NCI-H2196 treated with DMSO at 0.1 percent for 48 hours (cell line): Measurements from ENCODE around the gene PPARGC1A.

Experiments
- DNase-seq: peaks from one replicate; lab custom pipeline; 2025; ENCODE audit not compliant: unreplicated experiment; lab: John Stamatoyannopoulos, UW

The PPARGC1A gene

DNA sequence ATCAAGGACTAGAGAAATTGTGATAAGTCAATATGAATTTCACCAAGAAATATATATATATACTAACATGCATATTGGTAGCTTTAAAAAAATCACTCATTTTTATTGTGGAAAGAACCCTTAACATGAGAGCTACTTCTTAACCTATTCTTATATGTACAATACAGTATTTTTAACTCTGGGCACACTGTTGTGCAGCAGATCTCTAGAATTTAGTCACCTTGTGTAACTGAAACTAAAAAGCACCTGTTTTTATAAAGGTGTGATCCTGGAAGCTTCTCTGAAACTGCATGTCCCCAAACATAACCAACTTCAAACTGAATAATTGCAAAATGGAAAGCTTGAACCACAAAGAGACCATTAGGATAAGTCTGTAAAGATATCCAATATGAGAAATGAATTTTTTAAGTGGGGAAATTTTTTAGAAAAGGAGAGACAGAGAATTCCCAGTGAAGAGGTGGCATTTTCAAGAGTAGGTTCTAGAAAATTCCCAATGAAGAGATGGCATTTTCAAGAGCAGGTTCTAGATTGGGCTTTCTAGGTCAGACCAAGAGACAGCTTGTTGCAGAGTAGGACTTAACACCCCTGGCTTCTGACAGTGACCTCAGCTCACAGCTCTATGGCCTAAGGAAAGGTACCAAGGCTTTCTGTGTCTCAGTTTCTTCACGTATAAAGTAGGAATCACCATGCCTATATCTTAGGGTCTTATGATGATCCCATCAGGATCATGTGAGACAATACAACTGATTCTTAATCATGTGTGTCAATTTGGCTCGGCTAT, 22.0 kb upstream of the PPARGC1A start:
- no peak for DNase-seq

DNA sequence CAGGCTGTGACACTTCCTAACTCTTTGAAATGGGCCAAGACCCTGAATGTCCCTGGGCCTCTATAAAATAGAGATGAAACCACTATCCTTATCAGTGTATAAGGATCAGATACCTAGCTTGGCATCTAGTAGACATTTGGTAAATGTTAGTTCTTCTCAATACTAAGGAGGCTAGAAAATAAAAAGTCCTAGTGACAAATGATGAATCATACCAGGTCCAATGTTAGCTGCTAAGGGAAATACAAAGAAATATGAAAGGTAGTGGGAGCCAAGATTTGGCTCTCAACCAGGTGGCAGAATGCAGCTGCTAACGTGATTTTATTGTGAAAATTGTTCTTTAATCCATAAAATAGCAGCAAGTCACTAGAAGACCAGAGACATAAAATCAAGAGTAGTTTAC, 19.8 kb upstream of the PPARGC1A start:
- no peak for DNase-seq

DNA sequence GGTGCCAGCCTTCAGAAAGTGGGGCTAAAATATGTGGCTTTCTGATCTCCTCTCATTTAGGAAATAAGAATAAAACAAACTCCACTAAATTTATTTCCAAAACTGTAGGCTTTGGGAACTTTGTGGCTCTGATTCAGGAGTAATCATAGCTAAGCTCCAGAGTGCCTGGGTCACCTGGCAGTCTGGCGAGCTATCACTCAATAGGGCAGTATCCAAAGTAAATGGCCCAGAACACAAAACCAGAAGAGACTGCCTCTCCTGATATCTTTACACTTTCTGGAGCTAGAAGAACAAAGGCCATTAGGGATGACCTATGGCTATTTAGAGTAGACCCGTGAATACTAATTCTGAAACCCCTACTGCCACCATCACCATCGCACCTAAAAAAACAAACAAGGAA, 17.0 kb upstream of the PPARGC1A start:
- no peak for DNase-seq

- DNase-seq, result peak; percentile 67
These were observed 14.8 kb upstream of the PPARGC1A start for GRCh38 chr4:23904639-23905071.

DNA sequence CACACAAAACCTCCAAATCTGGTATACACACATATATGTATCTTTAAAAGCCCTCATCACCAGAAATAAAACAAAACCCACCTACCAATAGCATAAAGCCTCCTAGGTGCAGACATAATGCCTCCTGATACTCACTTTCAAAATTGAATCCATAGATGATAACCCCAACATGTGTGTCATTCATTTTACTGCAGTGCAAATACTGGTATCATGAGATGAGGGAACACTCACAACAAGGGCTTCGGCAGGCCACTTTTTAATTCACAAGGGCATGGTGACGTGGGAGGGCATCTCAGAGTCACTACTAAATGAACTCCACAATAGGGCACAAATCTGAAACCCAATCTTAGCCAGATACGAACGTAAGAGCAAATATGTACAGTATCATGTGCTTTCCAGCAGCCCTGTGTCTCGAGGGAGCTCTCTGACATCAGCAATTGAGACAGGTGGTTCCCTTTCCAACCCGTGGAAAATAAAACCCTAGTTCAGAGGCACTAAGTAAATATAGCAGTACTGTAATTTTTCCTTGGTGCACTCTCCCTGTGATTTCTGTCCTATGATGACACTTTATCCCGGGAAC, 14.1 kb upstream of the PPARGC1A start:
- DNase-seq, result peak; percentile 75

- DNase-seq, result no peak
These were observed 12.5 kb upstream of the PPARGC1A start for GRCh38 chr4:23902222-23902804.

DNA sequence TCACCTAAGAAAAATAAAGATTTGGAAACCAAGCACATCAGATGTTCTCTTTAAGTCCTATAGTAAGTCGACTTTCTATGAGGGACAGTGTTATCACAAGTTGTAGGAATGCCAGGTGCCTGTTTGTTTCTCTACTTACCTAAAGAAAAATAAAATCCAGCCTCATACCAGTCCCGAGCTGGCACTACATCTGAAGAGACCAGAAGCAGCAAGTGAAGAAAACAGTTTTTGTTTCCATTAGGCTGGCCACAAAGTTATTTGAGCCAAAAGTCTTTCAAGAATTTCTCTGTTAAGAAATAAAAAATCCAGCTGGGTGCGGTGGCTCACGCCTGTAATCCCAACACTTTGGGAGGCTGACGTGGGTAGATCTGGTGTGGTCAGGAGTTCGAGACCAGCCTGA, 10.8 kb upstream of the PPARGC1A start:
- no peak for DNase-seq

- DNase-seq, result no peak
These were observed 9.7 kb upstream of the PPARGC1A start for GRCh38 chr4:23899565-23899964.

- DNase-seq, result no peak
These were observed 7.8 kb upstream of the PPARGC1A start for GRCh38 chr4:23897564-23898109.

GRCh38 chr4:23894021-23894420, 4.2 kb upstream of the PPARGC1A start:
- no peak for DNase-seq

DNA sequence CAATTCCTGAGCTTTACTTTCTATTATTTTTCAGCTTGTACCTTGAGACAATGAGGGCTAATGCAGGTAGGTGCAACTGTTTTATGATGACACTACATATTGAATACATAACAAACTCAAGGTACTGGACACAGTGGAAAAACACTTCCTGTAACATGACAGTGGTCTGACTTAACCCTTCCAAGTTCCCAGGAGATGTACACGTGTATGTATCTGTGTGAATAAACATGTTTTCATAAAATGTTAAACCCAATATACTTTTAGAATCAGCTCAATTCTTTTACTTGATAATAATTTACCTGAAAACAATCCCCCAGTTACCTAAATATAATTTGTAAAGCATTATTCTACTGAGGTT, 1.2 kb upstream of the PPARGC1A start:
- no peak for DNase-seq

DNA sequence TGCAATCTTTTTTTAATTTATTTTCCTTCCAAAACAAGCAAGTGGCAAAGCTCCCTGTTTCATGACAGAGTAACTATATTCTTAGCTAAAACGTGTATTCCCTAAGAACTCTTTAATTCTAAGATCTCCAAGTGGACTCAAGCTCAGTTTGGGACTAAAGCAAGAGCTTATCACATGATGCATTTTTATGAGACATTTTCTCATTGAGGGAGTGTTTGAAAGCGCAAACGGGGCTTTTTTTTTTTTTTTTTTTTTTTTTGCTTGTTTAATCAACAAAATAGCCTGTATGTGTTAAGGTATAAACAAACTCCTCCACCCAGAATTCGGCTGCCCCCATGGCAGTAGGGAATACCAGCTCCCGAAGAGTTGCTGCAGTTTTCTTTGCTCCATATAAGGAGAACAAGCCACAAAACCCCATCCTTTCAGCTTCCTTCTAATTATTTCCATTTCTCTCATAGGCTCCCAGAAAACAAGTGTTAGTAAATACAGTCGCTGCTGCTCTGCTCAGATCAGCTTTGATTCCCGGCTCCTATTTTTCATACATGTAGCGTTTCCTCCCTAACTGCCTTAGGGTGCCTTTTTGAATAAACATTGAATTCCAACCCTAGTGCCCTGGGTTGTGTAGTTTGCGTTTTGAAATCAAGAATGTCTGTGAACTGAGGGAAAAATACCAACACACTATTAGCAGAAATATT, 669 bp upstream of the PPARGC1A start:
- DNase-seq, result no peak

DNA sequence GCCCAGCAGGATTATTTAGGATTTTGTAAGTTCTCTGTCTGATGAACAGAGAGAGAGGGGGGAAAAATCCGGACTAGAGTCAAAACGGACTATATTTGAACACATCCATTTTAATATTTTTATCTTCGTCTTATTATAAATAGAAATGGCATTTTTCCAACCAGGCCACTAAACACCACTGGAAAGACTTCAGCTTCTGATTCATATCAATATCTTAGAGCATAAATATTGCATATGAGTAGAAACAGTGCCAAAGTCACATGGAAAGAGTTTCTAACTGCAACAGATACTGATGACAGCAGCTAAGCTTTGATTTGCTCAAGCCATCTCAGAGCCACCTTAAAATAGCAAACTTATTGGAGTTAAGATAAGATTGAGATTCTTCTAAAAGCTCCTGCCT, 456 bp downstream of the PPARGC1A start:
- DNase-seq, result no peak

DNA sequence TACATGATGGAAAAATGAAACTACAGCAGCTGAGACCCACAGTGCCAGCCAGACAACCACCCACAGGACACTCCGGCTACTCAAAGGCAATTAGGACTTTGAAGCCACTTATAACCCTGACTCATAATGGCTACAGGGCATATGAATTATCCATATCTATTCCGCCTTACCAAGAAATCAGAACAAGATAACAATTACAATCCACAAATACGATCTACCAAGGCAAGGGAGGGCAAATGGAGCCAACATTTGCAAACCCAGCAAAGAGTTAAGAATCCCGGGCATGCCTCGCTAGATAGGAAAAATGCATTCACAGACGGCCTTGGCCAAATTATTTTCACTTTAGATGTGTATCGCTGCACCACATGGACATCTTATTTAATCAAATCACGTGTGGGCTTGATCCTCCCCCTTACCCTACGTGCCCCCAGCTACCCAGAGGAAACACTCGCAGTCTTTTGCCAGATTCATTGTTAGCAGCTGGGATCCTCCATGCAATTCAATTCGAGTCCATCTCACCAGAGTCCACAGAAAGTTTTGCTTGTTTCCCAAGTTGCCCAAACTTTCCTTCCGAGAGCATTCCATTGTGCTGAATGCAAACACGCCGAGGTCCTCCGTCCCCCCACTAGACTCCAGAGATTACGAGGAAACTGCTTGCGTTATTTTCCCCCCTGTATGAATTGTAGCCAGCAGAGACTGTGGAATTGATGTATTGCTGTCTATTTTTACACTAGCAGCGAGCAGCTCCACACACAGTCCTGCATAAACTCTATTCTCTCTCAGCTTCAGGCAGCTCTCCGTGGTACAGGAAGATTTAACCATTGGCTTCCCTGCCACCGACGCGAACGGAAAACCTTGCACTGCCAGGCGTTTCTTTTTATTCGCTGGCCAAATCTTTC, 1.2 kb downstream of the PPARGC1A start:
- DNase-seq, result no peak

DNA sequence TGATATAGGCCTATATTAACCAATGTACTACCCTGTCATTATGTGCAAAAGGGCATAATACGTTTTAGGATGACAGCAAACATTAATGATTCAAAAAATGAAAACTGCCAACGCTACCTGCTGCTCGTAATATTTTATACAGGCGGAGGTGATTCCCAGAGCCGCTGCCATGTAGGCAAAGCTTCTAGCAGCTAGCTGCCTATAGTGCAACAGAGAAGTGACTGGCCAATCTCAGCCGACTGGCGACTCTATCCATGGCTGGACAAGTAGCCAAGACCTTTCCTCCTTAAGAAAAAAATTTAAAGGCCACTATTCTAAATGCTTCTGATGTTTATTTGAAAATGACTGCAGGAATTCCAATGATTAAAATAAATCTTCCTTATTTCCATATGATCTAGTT, 1.9 kb downstream of the PPARGC1A start:
- DNase-seq, result no peak

GRCh38 chr4:23887173-23887572, 2.7 kb downstream of the PPARGC1A start:
- no peak for DNase-seq

- no peak for DNase-seq
These were observed 3.8 kb downstream of the PPARGC1A start for GRCh38 chr4:23885943-23886590.

- DNase-seq, result no peak
These were observed 5.1 kb downstream of the PPARGC1A start for GRCh38 chr4:23884741-23885140.

DNA sequence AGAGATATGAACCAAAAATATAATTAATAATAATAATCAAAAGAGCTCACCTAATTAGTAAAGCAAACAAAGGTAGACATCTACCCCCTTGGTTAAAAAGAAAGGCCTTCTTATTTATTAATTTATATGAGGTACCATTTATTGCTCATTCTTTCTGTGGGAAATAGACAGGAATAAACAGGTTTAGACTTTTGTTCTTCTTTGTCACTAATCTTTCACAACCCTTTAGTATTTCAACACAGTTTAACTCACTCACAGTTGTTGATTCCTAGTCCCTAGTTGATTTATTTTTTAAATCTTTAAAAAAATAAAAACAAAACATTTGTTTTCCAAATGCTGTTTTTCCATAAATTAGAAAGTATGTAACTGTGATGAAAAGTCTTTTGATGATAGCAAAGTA, 5.6 kb downstream of the PPARGC1A start:
- DNase-seq, result no peak

DNA sequence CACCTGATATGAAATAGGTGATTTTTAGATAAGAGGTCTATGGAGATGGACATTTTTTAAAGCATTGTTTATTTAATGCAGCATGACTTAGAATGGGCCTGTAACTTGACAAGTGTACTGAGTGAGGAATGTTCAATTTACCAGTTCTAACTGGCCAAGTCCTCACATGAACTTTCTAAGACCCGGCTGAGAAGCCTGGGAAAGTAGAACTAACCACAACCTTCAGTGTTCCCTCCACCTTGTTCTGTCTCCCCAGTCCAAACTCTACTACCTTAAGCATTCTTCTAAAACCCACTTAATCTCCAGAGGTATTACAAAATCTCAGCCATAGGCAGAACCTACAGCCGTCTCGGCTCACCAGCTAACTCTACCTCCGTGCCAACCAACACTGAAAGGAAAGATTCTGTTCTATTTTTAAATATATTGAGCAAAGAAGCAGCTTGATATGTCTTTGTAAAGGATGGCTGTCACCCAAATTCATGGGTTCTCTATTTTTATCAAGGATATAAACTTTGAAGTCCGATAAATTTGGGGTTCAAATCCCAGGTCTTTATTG, 6.8 kb downstream of the PPARGC1A start:
- no peak for DNase-seq
